WTC11 (cell line): ENCODE results near the gene IRF1.

Source experiments
- CREM ChIP-seq: sonication (generic); formaldehyde crosslinking; IDR thresholded peaks from 2 replicates; pipeline ENCODE4 v1.8.1; 2022; ENCODE audit warnings: mild to moderate bottlenecking, missing genetic modification reagents, moderate library complexity
- CTCF ChIP-seq: fragments of 200-600 bp; IDR thresholded peaks from 2 replicates; pipeline ENCODE4 v1.8.0; 2022; ENCODE audit warnings: antibody characterized with exemption
- E2F4 ChIP-seq: sonication (generic); formaldehyde crosslinking; IDR thresholded peaks from 2 replicates; pipeline ENCODE4 v1.8.1; 2022; ENCODE audit warnings: low read depth, mild to moderate bottlenecking, moderate library complexity, missing genetic modification reagents, borderline replicate concordance
- ETV6 ChIP-seq: sonication (generic); formaldehyde crosslinking; IDR thresholded peaks from 2 replicates; pipeline ENCODE4 v1.8.1; 2022; ENCODE audit warnings: mild to moderate bottlenecking, missing genetic modification reagents
- HMGXB4 ChIP-seq: sonication (generic); formaldehyde crosslinking; IDR thresholded peaks from 2 replicates; pipeline ENCODE4 v1.8.1; 2023; ENCODE audit warnings: mild to moderate bottlenecking, moderate library complexity, missing genetic modification reagents
- MAX ChIP-seq: sonication (generic); formaldehyde crosslinking; IDR thresholded peaks from 2 replicates; pipeline ENCODE4 v1.8.0; 2022; ENCODE audit warnings: mild to moderate bottlenecking, missing genetic modification reagents
- NFYB ChIP-seq: sonication (generic); formaldehyde crosslinking; conservative IDR thresholded peaks from 2 replicates; pipeline ENCODE4 v1.8.0; 2022; ENCODE audit warnings: low read depth, missing genetic modification reagents
- OVOL2 ChIP-seq: fragments of 250-450 bp; sonication (Bioruptor Pico); IDR thresholded peaks from 2 replicates; pipeline ENCODE4 v1.9.0; 2021; ENCODE audit warnings: mild to moderate bottlenecking, borderline replicate concordance
- SP1 ChIP-seq: sonication (generic); formaldehyde crosslinking; conservative IDR thresholded peaks from 2 replicates; pipeline ENCODE4 v1.8.1; 2022; ENCODE audit warnings: missing genetic modification reagents
- TEAD1 ChIP-seq: sonication (generic); formaldehyde crosslinking; IDR thresholded peaks from 2 replicates; pipeline ENCODE4 v1.8.0; 2022; ENCODE audit warnings: mild to moderate bottlenecking, missing genetic modification reagents
- USF2 ChIP-seq: sonication (generic); formaldehyde crosslinking; IDR thresholded peaks from 2 replicates; pipeline ENCODE4 v1.8.1; 2023; ENCODE audit warnings: mild to moderate bottlenecking, missing genetic modification reagents, moderate library complexity
- ZNF138 ChIP-seq: sonication (generic); formaldehyde crosslinking; conservative IDR thresholded peaks from 2 replicates; pipeline ENCODE4 v1.8.1; 2022; ENCODE audit warnings: mild to moderate bottlenecking, moderate library complexity, missing genetic modification reagents
- ZNF263 ChIP-seq: sonication (generic); formaldehyde crosslinking; IDR thresholded peaks from 2 replicates; pipeline ENCODE4 v1.8.1; 2022; ENCODE audit warnings: low read depth, mild to moderate bottlenecking, moderate library complexity, missing genetic modification reagents
- ZNF416 ChIP-seq: fragments of 250-450 bp; sonication (Bioruptor Pico); IDR thresholded peaks from 2 replicates; pipeline ENCODE4 v1.9.0; 2021; ENCODE audit warnings: mild to moderate bottlenecking, inconsistent platforms

- TF ChIP-seq TEAD1 (CRISPR knock-in tag) (no peak), MAX (CRISPR knock-in tag) (no peak), CTCF (no peak), SP1 (CRISPR knock-in tag) (no peak), ZNF416 (CRISPR knock-in tag) (no peak), ETV6 (CRISPR knock-in tag) (no peak), ZNF138 (CRISPR knock-in tag) (no peak), E2F4 (CRISPR knock-in tag) (no peak), USF2 (no peak), OVOL2 (no peak), HMGXB4 (CRISPR knock-in tag) (no peak), NFYB (CRISPR knock-in tag) (no peak), ZNF263 (CRISPR knock-in tag) (no peak), CREM (CRISPR knock-in tag) (no peak)
Observed at GRCh38 chr5:132469380-132470009, 21.1 kb downstream of the IRF1 start.
